IPS-18a (cell line): ENCODE results near the gene TEAD4.

ENCODE experiments used
- H3K27ac ChIP-seq: one replicate; pipeline ENCODE4 v1.5.1; 2013; ENCODE audit warnings: low read length
- H3K27me3 ChIP-seq: one replicate; pipeline ENCODE4 v1.6.1; 2013; ENCODE audit warnings: mild to moderate bottlenecking, low read length; ENCODE audit not compliant: control insufficient read depth, insufficient read depth
- H3K36me3 ChIP-seq: one replicate; pipeline ENCODE4 v1.6.1; 2013; ENCODE audit warnings: low read depth, low read length; ENCODE audit not compliant: control insufficient read depth
- H3K4me1 ChIP-seq: one replicate; pipeline ENCODE4 v1.6.1; 2013; ENCODE audit warnings: low read depth, low read length; ENCODE audit not compliant: control insufficient read depth
- H3K4me3 ChIP-seq: one replicate; pipeline ENCODE4 v1.5.1; 2013; ENCODE audit warnings: low read length
- H3K9ac ChIP-seq: one replicate; pipeline ENCODE4 v1.6.1; 2013; ENCODE audit warnings: mild to moderate bottlenecking, low read length, moderate library complexity
- H3K9me3 ChIP-seq: one replicate; pipeline ENCODE4 v1.6.1; 2013; ENCODE audit warnings: low read depth, low read length; ENCODE audit not compliant: control insufficient read depth

The TEAD4 gene

GRCh38 chr12:2939191-2939590 is 20.0 kb upstream of the TEAD4 start:
- Histone ChIP-seq H3K4me3 (no peak overlapping the region), H3K4me1 (no peaks in the 10 kb centered on the region), H3K27ac (no peak overlapping the region), H3K9me3 (no peaks in the 10 kb centered on the region), H3K9ac (no peak overlapping the region), H3K27me3 (no peaks in the 10 kb centered on the region), H3K36me3 (peaks cover 30% of the 10 kb centered on the region)

GRCh38 chr12:2940564-2940963 is 18.6 kb upstream of the TEAD4 start:
- Histone ChIP-seq H3K9me3 (no peaks in the 10 kb centered on the region), H3K36me3 (peaks cover 19% of the 10 kb centered on the region), H3K4me3 (no peak overlapping the region), H3K9ac (no peak overlapping the region), H3K27me3 (no peaks in the 10 kb centered on the region), H3K27ac (no peak overlapping the region), H3K4me1 (no peaks in the 10 kb centered on the region)

- Histone ChIP-seq H3K4me1 (no peaks in the 10 kb centered on the region), H3K36me3 (peaks cover 18% of the 10 kb centered on the region)
These were observed 17.7 kb upstream of the TEAD4 start for GRCh38 chr12:2941524-2941923.

GRCh38 chr12:2944401-2945047 is 14.7 kb upstream of the TEAD4 start:
- Histone ChIP-seq H3K4me1 (no peaks in the 10 kb centered on the region), H3K9ac (no peak overlapping the region), H3K36me3 (peaks cover 8% of the 10 kb centered on the region), H3K4me3 (no peak overlapping the region), H3K27me3 (no peaks in the 10 kb centered on the region), H3K27ac (no peak overlapping the region), H3K9me3 (no peaks in the 10 kb centered on the region)

More at GRCh38 chr12:2941524-2941923, 17.7 kb upstream of the TEAD4 start:
- Histone ChIP-seq H3K27ac (no peak overlapping the region), H3K4me3 (no peak overlapping the region), H3K27me3 (no peaks in the 10 kb centered on the region), H3K9ac (no peak overlapping the region), H3K9me3 (no peaks in the 10 kb centered on the region)

- H3K4me1 ChIP-seq, result no peaks in the 10 kb centered on the region
These were observed 9.8 kb upstream of the TEAD4 start for GRCh38 chr12:2949411-2949810.

GRCh38 chr12:2955888-2956287 is 3.3 kb upstream of the TEAD4 start:
- no peak overlapping the region for H3K4me3 ChIP-seq
- no peak overlapping the region for H3K27ac ChIP-seq
- peaks cover 8% of the 10 kb centered on the region for H3K4me1 ChIP-seq

More at GRCh38 chr12:2949411-2949810, 9.8 kb upstream of the TEAD4 start:
- Histone ChIP-seq H3K9ac (no peak overlapping the region), H3K9me3 (no peaks in the 10 kb centered on the region), H3K27me3 (no peaks in the 10 kb centered on the region), H3K36me3 (no peaks in the 10 kb centered on the region), H3K4me3 (no peak overlapping the region), H3K27ac (no peak overlapping the region)

GRCh38 chr12:2957816-2958431 is 1.3 kb upstream of the TEAD4 start:
- peaks cover 18% of the 10 kb centered on the region for H3K27me3 ChIP-seq
- H3K9me3 ChIP-seq, result no peaks in the 10 kb centered on the region
- H3K36me3 ChIP-seq, result no peaks in the 10 kb centered on the region
- H3K9ac ChIP-seq, result peak overlapping the region; percentile 80
- no peak overlapping the region for H3K27ac ChIP-seq
- H3K4me1 ChIP-seq, result peaks cover 17% of the 10 kb centered on the region
- H3K4me3 ChIP-seq, result peak overlapping the region; percentile 86

More at GRCh38 chr12:2955888-2956287, 3.3 kb upstream of the TEAD4 start:
- Histone ChIP-seq H3K9me3 (no peaks in the 10 kb centered on the region), H3K9ac (no peak overlapping the region), H3K36me3 (no peaks in the 10 kb centered on the region), H3K27me3 (peaks cover 10% of the 10 kb centered on the region)

GRCh38 chr12:2958432-2959191 is 585 bp upstream of the TEAD4 start:
- Histone ChIP-seq H3K9me3 (no peaks in the 10 kb centered on the region), H3K4me3 (peak overlapping the region; percentile 86), H3K27me3 (peaks cover 18% of the 10 kb centered on the region), H3K36me3 (no peaks in the 10 kb centered on the region), H3K4me1 (peaks cover 24% of the 10 kb centered on the region), H3K9ac (peak overlapping the region; percentile 80), H3K27ac (peak overlapping the region; percentile 21)

GRCh38 chr12:2959505-2960389 is 550 bp downstream of the TEAD4 start:
- peaks cover 34% of the 10 kb centered on the region for H3K4me1 ChIP-seq
- H3K9me3 ChIP-seq, result no peaks in the 10 kb centered on the region
- H3K4me3 ChIP-seq, result peak overlapping the region; percentile 77
- peak overlapping the region; percentile 74 for H3K9ac ChIP-seq
- no peaks in the 10 kb centered on the region for H3K36me3 ChIP-seq
- no peak overlapping the region for H3K27ac ChIP-seq
- H3K27me3 ChIP-seq, result peaks cover 18% of the 10 kb centered on the region

GRCh38 chr12:2960390-2960956 is 1.3 kb downstream of the TEAD4 start:
- Histone ChIP-seq H3K36me3 (no peaks in the 10 kb centered on the region), H3K4me1 (peaks cover 38% of the 10 kb centered on the region), H3K27me3 (peaks cover 18% of the 10 kb centered on the region), H3K9me3 (no peaks in the 10 kb centered on the region), H3K4me3 (peak overlapping the region; percentile 77), H3K27ac (no peak overlapping the region), H3K9ac (peak overlapping the region; percentile 74)
